Activated gamma-delta T cell treated with Interleukin-2 at 50 U/mL for 16 hours (primary cell): ENCODE data around the gene ZNF280B.
"Not testable (repeated sequence)": the region's sequence is repeated elsewhere in the genome, so short reads cannot be mapped to it uniquely, and the experiment has no call there.

Experiments used
- DNase-seq: peaks from one replicate; pipeline ENCODE4 v3.0.0-alpha.2; 2020

ZNF280B gene

GRCh38 chr22:22534604-22535415 lies 26.3 kb upstream of the ZNF280B start:
- no peak for DNase-seq

DNA sequence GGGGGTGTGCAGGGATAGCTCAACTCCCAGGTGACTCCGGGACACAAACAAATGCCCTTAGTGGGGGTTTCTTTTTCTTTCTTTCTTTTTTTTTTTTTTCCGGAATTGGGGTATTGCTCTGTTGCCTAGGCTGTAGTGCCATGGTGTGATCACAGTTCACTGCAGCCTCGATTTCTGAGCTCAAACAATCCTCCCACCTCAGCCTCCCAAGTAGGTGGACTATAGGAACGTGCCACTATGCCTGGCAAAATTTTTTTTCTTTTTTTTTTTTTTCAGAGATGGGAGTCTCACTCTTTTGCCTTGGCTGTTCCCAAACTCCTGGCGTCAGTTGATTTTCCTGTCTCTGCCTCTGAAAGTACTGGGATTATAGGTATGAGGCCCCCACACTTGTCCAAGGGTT lies 25.3 kb upstream of the ZNF280B start:
- DNase-seq: no peak

GRCh38 chr22:22533417-22533816 lies 24.9 kb upstream of the ZNF280B start:
- no peak for DNase-seq

DNA sequence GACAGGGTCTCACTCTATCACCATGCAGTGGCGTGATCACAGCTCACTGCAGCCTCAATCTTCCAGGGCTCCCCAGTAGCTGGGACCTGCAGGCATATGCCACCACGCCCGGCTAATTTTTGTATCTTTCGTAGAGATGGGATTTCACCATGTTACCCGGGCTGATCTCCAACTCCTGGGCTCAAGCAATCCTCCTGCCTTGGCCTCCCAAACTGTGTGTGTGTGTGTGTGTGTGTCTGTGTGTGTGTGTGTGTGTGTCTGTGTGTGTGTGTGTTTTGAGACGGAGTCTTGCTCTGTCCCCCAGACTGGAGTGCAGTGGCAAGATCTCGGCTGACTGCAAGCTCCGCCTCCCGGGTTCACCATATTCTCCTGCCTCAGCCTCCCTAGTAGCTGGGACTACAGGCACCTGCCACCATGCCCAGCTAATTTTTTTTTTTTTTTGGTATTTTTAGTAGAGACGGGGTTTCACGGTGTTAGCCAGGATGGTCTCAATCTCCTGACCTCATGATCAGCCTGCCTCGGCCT lies 24.1 kb upstream of the ZNF280B start:
- not testable (repeated sequence) for DNase-seq

DNA sequence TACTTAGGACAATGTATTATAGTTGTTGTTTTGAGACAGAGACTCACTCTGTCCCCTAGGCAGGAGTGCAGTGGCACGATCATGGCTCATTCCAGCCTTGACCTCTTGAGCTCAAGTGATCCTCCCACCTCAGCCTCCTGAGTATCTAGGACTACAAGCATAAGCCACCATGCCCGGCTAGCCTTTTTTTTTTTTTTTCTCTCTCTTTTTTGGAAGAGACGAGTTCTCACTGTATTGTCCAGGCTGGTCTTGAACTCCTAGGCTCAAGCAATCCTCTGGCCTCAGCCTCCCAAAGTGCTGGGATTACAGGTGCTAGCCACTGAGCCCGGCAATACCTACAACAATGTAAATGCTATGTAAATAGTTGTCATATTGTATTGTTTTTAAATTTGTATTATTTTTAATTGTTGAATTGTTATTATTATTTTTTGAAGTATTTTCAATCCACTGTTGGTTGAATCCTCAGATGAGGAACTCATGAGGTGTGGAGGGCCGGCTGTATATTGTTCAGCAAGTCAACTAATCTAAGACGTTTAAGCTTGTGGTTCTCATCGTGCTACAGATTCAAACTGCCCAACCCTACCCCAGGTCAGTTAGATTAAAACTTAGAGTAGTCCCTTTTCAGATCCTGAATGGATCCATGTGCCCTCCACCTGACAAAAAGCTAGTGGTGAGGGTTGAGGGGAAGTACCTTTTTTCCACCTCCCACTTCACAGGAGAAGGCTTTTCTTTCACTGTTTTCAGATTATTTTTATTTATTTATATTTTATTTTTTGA lies 23.4 kb upstream of the ZNF280B start:
- no peak for DNase-seq

DNA sequence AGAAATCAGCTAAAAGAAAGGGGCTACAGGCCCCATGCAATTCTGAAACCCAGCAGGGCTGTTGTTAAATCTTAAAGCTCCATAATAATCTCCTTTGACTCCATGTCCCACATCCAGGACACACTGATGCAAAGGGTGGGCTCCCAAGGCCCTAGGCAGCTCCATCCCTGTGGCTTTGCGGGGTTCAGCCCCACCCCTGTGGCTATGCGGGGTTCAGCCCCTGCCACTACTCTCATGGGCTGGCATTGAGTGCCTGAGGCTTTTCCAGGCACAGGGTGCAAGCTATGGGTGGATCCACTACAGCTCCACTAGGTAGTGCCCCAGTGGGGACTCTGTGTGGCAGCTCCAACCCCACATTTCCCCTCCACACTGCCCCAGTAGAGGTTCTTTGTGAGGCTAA lies 20.2 kb upstream of the ZNF280B start:
- DNase-seq: no peak

GRCh38 chr22:22527312-22527711 lies 18.8 kb upstream of the ZNF280B start:
- DNase-seq: no peak

DNA sequence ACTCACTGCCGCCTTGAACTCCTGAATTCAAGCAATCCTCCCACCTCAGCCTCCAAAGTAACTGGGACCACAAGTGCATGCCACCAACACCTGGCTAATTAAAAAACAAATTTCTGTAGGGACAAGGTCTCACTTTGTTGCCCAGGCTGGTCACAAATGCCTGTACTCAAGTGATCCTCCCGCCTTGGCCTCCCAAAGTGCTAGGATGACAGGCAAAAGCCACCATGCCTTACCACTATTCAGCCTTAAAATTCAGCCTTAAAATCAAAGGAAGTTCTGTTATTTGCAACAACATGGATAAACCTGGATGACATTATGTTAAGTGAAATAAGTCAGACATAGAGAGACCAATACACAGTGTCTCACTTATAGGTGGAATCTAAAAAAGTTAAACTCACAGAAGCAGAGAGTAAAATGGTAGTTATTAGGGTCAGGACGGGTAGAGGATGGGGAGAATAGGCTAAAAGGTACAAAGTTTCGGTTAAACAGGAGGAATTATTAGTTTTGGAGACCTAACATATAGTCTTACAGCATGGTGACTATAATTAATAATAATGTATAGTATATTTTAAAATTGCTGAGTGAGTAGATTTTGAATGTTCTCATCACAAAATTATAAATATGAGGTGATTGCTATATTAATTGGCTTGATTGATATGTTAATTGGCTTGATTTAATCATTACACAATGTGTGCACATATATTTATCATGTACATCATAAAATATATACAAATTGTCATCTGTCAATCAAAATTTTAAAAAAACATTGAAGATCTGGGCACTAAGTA lies 17.8 kb upstream of the ZNF280B start:
- DNase-seq: no peak

GRCh38 chr22:22523494-22523893 lies 15.0 kb upstream of the ZNF280B start:
- no peak for DNase-seq

GRCh38 chr22:22521631-22522030 lies 13.1 kb upstream of the ZNF280B start:
- no peak for DNase-seq

DNA sequence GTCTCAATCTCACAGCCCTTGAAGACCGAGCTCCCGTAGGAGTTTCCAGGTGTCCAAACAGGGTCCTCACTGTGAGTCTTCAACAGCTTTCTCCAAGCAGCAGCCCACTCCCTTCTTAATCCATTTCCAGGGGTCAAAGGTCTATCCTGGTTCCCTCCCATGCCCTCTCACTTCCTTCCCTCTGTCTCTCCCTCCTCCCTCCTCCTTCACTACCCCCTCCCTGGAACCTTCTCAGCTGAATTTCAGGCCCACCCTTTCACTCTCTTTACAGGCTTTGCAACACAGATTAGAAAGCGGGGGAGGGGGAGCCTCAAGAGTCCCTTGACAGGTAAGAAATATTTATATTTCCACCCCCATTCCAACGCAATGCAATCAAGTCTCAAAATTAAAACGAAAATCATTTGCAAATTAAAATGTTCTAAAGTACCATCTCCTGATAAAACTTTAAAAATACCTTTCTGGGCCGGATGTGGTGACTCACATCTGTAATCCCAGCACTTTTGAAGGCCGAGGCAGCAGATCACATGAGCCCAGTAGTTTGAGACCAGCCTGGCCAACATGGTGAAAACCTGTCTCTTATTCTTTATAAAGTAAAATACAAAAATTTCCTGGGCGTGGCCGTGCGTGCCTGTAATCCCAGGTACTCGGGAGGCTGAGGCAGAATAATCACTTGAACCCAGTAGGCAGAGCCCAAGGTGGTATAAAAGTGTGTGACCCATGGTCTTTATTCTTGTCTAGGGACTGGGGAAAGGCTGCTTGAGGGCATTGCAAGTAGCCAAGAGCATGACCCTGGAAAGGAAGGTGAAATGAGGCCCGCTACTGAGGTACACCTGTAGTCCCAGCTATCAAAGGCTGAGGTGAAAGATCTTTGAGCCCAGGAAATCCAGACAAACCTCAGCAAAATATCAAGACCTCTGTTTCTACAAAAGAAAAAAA lies 12.4 kb upstream of the ZNF280B start:
- no peak for DNase-seq

DNA sequence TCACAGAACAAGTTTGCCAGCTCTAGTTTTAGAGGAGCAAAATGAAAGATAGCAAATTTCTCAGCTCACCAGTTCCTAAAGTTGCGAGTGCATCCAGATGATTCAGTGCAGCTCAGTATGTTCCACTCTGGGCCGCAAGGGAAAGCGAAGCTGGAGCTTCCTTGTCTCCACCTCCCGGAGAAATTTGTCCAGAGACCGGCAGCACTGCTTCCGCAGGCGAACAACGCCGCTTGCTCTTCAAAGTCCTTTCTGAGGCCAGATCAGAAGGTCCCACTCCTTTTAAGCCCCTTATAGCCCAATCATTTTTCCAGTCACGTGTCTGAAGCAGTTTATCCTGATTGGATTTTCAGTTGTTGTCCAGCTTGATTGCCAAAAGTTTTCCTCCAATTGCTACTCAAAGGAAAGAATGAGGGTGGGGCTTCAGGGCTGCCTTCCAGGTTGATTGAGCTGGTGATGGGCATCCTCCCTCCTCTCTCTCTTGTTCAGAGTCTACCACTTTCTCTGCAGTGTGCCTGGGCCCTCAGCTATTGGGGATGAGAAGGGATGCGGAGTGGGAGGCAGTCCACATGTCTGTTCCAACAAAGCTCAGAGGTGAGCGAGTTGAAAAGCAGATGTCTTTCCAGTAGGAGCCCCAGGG lies 11.6 kb upstream of the ZNF280B start, which contains the start of gene ZNF280A:
Gene ZNF280A (minus strand): TSS at position 251 of the 637 bp plus-strand sequence. CDS start 4,640 bp downstream, outside the sequence.
- no peak for DNase-seq

DNA sequence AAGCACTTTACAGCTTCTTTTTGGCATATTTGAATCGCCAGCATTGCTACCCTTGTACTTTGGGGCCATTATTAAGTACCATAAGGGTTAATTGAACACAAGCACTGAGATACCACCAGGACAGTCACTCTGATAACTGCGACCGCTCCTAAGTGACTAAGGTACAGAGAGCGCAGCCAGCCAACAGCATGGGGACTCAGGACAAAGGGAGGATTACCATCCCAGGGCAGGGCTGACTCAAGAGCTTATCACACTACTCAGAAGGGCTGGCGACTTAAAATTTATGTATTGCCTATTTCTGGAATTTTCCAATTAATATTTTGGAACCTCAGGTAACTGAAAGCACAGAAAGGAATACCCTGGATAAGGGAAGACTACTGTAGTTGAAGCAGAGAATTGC lies 11.0 kb upstream of the ZNF280B start:
- no peak for DNase-seq

GRCh38 chr22:22516992-22517391 lies 8.4 kb upstream of the ZNF280B start:
- no peak for DNase-seq

GRCh38 chr22:22515890-22516289 lies 7.3 kb upstream of the ZNF280B start:
- no peak for DNase-seq

GRCh38 chr22:22514431-22514830 lies 5.9 kb upstream of the ZNF280B start:
- not testable (repeated sequence) for DNase-seq

- no peak for DNase-seq
Measured at GRCh38 chr22:22513619-22514018, 5.1 kb upstream of the ZNF280B start.

- no peak for DNase-seq
Measured at GRCh38 chr22:22512951-22513350, 4.4 kb upstream of the ZNF280B start.

- DNase-seq: not testable (repeated sequence)
Measured at GRCh38 chr22:22510833-22511232, 2.3 kb upstream of the ZNF280B start.

DNA sequence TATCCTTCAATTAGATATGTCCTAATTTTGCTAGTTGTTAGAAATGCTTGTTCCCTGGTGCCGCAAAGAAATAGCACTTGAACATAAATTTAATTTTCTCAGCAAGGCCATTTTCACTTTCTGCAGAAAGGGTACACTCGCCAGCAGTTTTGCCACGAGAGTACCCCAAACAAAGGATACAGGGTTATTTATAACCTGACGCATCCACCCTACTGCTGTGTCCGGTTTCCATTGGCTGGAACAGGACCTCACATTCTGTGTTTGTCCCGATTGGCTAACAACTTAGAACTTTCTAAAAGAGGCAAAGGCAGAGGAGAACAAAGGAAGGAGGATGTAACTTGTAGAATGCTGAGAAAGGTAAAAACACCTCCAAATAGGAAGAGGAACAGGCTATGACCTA lies 1.4 kb upstream of the ZNF280B start:
- DNase-seq: not testable (repeated sequence)

GRCh38 chr22:22507743-22508273 lies 734 bp downstream of the ZNF280B start:
- no peak for DNase-seq
